DMS53 treated with DMSO at 0.1 percent for 48 hours (cell line): Measurements from ENCODE around the gene ACTL8.

Experiments used
- DNase-seq: peaks from one replicate; lab custom pipeline; 2025; ENCODE audit not compliant: unreplicated experiment; lab: John Stamatoyannopoulos, UW

ACTL8 gene

GRCh38 chr1:17874231-17874630 is 119.1 kb downstream of the ACTL8 start:
- DNase-seq: no peak

DNA sequence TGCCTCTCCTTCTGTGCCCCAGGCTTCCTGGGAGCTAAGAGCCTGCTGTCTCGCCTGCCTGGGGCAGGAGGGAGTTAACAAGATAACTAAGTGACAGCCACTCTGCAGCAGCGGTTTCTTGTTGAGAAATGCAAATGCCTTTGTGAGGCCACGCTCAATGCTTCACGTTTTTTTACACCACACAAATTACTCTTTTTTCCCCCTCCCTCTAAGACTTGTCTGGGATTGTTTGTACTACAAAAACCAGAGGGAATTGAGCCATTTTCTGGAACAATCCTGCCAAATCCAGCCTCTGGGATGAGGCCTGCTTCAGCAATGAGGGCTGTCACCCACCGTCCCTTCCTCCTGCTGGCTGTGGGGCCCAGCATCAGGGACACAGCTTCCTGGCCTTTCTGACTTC is 119.6 kb downstream of the ACTL8 start:
- DNase-seq: no peak

DNA sequence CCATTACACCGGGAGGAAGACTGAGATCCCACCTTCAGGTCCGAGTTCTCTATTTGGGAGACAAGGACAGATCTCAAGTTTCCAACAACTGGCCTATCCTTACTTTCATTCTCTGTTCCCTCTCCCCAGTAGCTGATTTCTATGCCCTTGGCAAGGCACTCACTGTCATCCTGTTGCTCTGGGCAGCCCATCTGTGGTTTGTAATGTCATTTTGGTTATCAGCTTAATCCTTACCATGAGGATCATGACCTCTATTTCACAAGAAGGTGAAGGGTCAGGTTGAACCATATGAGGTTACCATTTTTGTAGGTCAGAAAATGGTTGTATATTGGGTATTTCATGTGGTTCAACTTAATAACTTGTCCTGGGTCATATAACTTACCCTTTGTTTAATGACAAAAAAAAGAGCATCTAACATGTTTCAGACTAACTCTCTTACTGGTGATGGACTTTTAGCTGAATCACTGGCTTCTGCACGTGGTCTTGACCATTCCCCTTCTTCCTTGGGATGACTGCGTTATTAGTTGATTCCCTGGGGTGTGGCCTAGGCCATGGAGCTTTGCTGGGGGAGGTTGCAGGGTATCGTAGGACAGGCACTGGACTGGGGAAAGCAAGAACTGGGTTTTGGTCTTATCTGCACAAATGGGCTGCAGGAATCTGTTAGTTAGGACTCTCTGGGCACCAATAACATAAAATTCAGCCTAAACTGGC is 120.2 kb downstream of the ACTL8 start:
- no peak for DNase-seq

DNA sequence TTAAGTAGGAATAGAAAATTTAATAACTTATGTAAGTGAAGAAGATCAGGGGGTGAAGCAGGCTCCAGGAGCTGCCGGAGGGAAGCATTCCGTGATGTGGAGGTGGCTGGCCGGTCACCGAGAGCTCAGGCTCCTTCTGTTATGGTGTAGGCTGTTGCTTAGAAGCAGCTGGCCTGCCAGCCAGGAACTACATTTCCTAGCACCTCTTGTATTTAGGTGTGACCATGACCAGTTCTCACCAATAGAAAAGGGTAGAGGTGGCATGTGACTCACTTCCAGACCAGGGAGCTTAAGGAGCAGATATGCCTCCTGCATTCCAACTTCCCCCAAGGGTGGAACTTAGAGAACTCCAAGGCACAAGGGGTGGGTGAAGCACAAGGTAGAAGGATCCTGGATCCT is 120.7 kb downstream of the ACTL8 start:
- DNase-seq: no peak
